B cell (primary cell): Measurements from ENCODE around the gene CSNK1A1. TPM values are rescaled to one million over a fixed set of nuclear protein-coding genes. Genes with fewer than 3 reads are reported as not detected.

Experiments used
- ATAC-seq: fragments of 200-7000 bp; cut with Tn5 transposase; one replicate; pipeline ENCODE4 v1.10.0; 2021; ENCODE audit warnings: low read depth, mild to moderate bottlenecking, moderate number of reproducible peaks, moderate library complexity
- CTCF ChIA-PET: fragments of 350-600 bp; sonication (Branson Sonifier 250); formaldehyde crosslinking; loops from one replicate; lab custom pipeline; 2021; ENCODE audit warnings: antibody characterized with exemption, inconsistent platforms; lab: Charles Lee
- POLR2A ChIA-PET: fragments of 350-600 bp; sonication (Branson Sonifier 250); formaldehyde crosslinking; loops from one replicate; lab custom pipeline; 2021; ENCODE audit warnings: antibody characterized with exemption; lab: Charles Lee
- DNase-seq: peaks from one replicate; pipeline ENCODE4 v3.0.0; 2013
- H2AFZ ChIP-seq: 2 replicates; pipeline ENCODE4 v1.6.1; 2012; ENCODE audit warnings: mild to moderate bottlenecking, low read depth, low read length; ENCODE audit not compliant: insufficient read depth, poor library complexity, severe bottlenecking
- H3K27ac ChIP-seq, 2 donors: 1 replicate in 1 of 2; 2 replicates in 1 of 2; pipeline ENCODE4 v1.5.1; 2012 to 2013; ENCODE audit warnings: low read length in 2 of 2, mild to moderate bottlenecking in 2 of 2, moderate library complexity in 1 of 2
- H3K27me3 ChIP-seq, 4 experiments: fragments of 200-600 bp in 1 of 4; sonication (generic) in 1 of 4; replicated peaks in 1 of 4; 1 replicate in 2 of 4; 2 replicates in 2 of 4; pipeline versions ENCODE4 v1.6.1 to v1.7.0; 2013 to 2016; ENCODE audit warnings: low read length in 3 of 4, mild to moderate bottlenecking in 2 of 4, mixed read lengths in 1 of 4, moderate library complexity in 1 of 4; ENCODE audit not compliant: insufficient read depth in 4 of 4, control insufficient read depth in 3 of 4; ENCODE audit errors: control extremely low read depth in 1 of 4
- H3K36me3 ChIP-seq, 2 experiments: replicated peaks in 1 of 2; 1 replicate in 1 of 2; 2 replicates in 1 of 2; pipeline versions ENCODE4 v1.6.1 to v1.7.1; 2013; ENCODE audit warnings: low read length in 1 of 2; ENCODE audit not compliant: insufficient read depth in 2 of 2, control insufficient read depth in 1 of 2; ENCODE audit errors: control extremely low read depth in 1 of 2, extremely low read depth in 1 of 2
- H3K4me1 ChIP-seq, 2 donors: fragments of 200-600 bp in 1 of 2; sonication (generic) in 1 of 2; 1 replicate in 1 of 2; 2 replicates in 1 of 2; pipeline versions ENCODE4 v1.5.1 to v1.6.1; 2013 to 2017; ENCODE audit warnings: low read length in 2 of 2; ENCODE audit not compliant: control insufficient read depth in 2 of 2, insufficient read depth in 2 of 2
- H3K4me2 ChIP-seq: replicated peaks from 2 replicates; pipeline ENCODE3; 2012; ENCODE audit warnings: mild to moderate bottlenecking, low read depth, low read length; ENCODE audit not compliant: poor library complexity, severe bottlenecking
- H3K4me3 ChIP-seq, 5 experiments: fragments of 200-600 bp in 1 of 5; sonication (generic) in 1 of 5; 1 replicate in 3 of 5; 2 replicates in 2 of 5; pipeline versions ENCODE4 v1.5.1 to v1.7.0; 2011 to 2016; ENCODE audit warnings: low read length in 4 of 5, mild to moderate bottlenecking in 4 of 5, low read depth in 2 of 5, control low read depth in 1 of 5, moderate library complexity in 1 of 5; ENCODE audit not compliant: insufficient read depth in 1 of 5; ENCODE audit errors: control extremely low read depth in 1 of 5, extremely low read depth in 1 of 5
- H3K79me2 ChIP-seq: fragments of 200-600 bp; sonication (generic); one replicate; pipeline ENCODE4 v1.6.0; 2016; ENCODE audit warnings: low read length; ENCODE audit not compliant: control insufficient read depth, insufficient read depth
- H3K9ac ChIP-seq: fragments of 200-600 bp; sonication (generic); 2 replicates; pipeline ENCODE4 v1.6.1; 2017; ENCODE audit warnings: mild to moderate bottlenecking, low read length, moderate library complexity
- H3K9me3 ChIP-seq, 3 donors: one replicate each; pipeline versions ENCODE4 v1.6.1 to v1.7.1; 2013; ENCODE audit warnings: low read length in 2 of 3; ENCODE audit not compliant: control insufficient read depth in 2 of 3, insufficient read depth in 1 of 3; ENCODE audit errors: control extremely low read depth in 1 of 3
- H4K20me1 ChIP-seq: 2 replicates; pipeline ENCODE4 v1.6.0; 2012; ENCODE audit warnings: mild to moderate bottlenecking, low read length; ENCODE audit not compliant: insufficient read depth, control insufficient read depth, poor library complexity, severe bottlenecking
- H3K27ac Mint-ChIP-seq: one replicate; pipeline ENCODE4 v1.8.0; 2021; ENCODE audit warnings: mixed read lengths
- H3K27me3 Mint-ChIP-seq: one replicate; pipeline ENCODE4 v1.8.0; 2021; ENCODE audit warnings: mixed read lengths
- H3K4me1 Mint-ChIP-seq: one replicate; pipeline ENCODE4 v1.8.0; 2021; ENCODE audit warnings: mixed read lengths
- H3K4me3 Mint-ChIP-seq: one replicate; pipeline ENCODE4 v1.8.0; 2021; ENCODE audit warnings: mixed read lengths
- H3K9me3 Mint-ChIP-seq: one replicate; pipeline ENCODE4 v1.8.0; 2022; ENCODE audit warnings: mixed read lengths; ENCODE audit not compliant: insufficient read depth
- EZH2 ChIP-seq: IDR thresholded peaks from 2 replicates; pipeline ENCODE4 v1.6.1; 2012; ENCODE audit warnings: borderline replicate concordance, low read depth, mild to moderate bottlenecking, moderate library complexity, low read length; ENCODE audit not compliant: insufficient read depth, poor library complexity, severe bottlenecking
- WGBS: methylation state at CpG from one replicate; pipeline ENCODE4 v1.1.5; 2013; ENCODE audit warnings: missing lambda C conversion rate; ENCODE audit not compliant: insufficient coverage; 5-methylcytosine and 5-hydroxymethylcytosine counted together
- intact Hi-C: fragments of 100-400 bp; cut with micrococcal nuclease; formaldehyde crosslinking; loops from one replicate; pipeline ENCODE4 v1.10.0; 2022
- polyA plus RNA-seq: library from polyadenylated mRNA; depleted of rRNA; stranded (reverse); fragments of >200 nt; gene quantifications from 2 replicates; pipeline ENCODE4 v1.2.3, GENCODE V29; 2012
- total RNA-seq, 2 donors: library from RNA; stranded (reverse); fragments of 120-200 nt in 1 of 2; gene quantifications; 1 replicate in 1 of 2; 2 replicates in 1 of 2; pipeline versions ENCODE4 v1.2.3 to v1.2.4, GENCODE V29; 2013 to 2022
- TF ChIP-seq, protein P1 (sequence below): fragments of 200-600 bp; IDR thresholded peaks from one replicate; pipeline ENCODE4 v1.8.0; 2022; ENCODE audit warnings: antibody characterized with exemption, mild to moderate bottlenecking

The CSNK1A1 gene
- total and polyA plus RNA-seq, 2 donors (not counting 1 experiment from before 2014, with no cell fraction given): 45.9 to 168 TPM

DNA sequence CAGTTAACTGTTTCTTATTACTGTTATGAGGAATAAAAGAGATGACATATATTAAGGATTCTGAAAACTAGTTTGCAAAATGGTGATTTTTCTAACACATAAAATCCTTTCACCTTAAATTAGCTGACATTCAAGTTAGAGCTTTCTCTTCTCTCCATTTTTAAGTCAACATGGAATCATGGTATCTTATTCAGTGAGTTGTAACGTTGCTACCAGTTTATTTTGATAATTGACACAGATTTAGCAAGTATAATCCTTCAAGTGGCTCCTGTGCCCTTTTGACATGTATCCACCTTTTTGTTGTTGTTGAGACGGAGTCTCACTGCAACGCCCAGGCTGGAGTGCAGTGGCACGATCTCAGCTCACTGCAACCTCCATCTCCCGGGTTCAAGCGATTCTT is 58.5 kb downstream of the CSNK1A1 start:
- no peak overlapping the region for H3K4me3 ChIP-seq
- Mint-ChIP-seq H3K9me3 (no peaks in the 10 kb centered on the region), H3K27me3 (no peaks in the 10 kb centered on the region), H3K4me1 (peaks cover 2% of the 10 kb centered on the region), H3K4me3 (no peak overlapping the region), H3K27ac (no peak overlapping the region)
- peaks cover 0 to 20% of the 10 kb centered on the region in 2 experiments for H3K36me3 ChIP-seq
- TF ChIP-seq, protein P1, sequence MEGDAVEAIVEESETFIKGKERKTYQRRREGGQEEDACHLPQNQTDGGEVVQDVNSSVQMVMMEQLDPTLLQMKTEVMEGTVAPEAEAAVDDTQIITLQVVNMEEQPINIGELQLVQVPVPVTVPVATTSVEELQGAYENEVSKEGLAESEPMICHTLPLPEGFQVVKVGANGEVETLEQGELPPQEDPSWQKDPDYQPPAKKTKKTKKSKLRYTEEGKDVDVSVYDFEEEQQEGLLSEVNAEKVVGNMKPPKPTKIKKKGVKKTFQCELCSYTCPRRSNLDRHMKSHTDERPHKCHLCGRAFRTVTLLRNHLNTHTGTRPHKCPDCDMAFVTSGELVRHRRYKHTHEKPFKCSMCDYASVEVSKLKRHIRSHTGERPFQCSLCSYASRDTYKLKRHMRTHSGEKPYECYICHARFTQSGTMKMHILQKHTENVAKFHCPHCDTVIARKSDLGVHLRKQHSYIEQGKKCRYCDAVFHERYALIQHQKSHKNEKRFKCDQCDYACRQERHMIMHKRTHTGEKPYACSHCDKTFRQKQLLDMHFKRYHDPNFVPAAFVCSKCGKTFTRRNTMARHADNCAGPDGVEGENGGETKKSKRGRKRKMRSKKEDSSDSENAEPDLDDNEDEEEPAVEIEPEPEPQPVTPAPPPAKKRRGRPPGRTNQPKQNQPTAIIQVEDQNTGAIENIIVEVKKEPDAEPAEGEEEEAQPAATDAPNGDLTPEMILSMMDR: no peak
- TF ChIP-seq EZH2: no peak
- ChIA-PET CTCF (no interaction called here), POLR2A (no interaction called here)
- 100% methylated on average over 5 of the region's 6 CpGs for WGBS
- no peak for ATAC-seq
- H2AFZ ChIP-seq: no peak overlapping the region
- H3K4me2 ChIP-seq: no peak overlapping the region
- no peak overlapping the region for H3K27ac ChIP-seq
- no peaks in the 10 kb centered on the region for H3K27me3 ChIP-seq
- intact Hi-C loops: loop anchor here (10.0 kb wide), 1 partner anchor 52 kb away; no protein-coding TSS in a partner anchor
- no peaks in the 10 kb centered on the region for H4K20me1 ChIP-seq
- no peaks in the 10 kb centered on the region for H3K9me3 ChIP-seq
- no peaks in the 10 kb centered on the region for H3K4me1 ChIP-seq
- no peak overlapping the region for H3K9ac ChIP-seq
- DNase-seq: no peak
- no peaks in the 10 kb centered on the region for H3K79me2 ChIP-seq

DNA sequence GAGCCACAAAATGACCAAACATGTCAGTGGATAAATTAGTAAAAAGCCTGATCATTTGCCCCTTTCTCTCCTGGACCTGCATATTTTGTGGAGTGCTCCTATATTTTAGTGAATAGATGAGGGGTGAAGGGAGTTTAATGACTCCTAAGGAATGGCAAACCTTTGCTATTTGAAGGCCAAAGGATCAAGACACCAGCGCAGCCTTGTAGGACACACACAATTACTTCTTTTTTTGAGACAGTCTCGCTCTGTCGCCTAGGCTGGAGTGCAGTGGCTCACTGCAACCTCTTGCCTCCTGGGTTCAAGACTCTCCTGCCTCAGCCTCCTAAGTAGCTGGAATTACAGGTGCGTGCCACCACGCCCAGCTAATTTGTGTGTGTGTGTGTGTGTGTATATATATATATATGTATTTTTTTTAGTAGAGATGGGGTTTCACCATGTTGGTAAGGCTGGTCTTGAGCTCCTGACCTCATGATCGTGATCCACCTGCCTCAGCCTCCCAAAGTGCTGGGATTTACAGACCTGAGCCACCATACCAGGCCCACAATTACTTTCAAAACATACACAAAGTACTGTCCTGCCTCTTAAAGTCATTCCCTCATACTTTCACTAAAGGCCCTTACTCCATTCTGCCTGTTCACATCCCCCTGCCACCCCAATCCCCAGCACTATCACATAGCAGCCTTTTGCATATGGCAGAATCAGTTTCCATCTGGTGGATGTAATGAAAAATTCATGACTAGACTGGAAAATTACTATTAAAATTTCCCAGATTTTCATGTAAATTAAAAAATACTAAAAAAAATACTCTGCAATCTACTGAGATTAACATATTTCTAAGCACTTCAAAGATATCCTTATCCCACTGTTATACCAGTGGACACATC is 60.4 kb downstream of the CSNK1A1 start:
- no peaks in the 10 kb centered on the region for H3K4me1 ChIP-seq
- H3K9ac ChIP-seq: no peak overlapping the region
- no peaks in the 10 kb centered on the region for H4K20me1 ChIP-seq
- H3K4me3 Mint-ChIP-seq: no peak overlapping the region
- no peak for DNase-seq
- H3K4me1 Mint-ChIP-seq: peaks cover 2% of the 10 kb centered on the region
- no peaks in the 10 kb centered on the region for H3K79me2 ChIP-seq
- no peak overlapping the region for H3K4me3 ChIP-seq
- H3K36me3 ChIP-seq: peaks cover 0 to 14% of the 10 kb centered on the region in 2 experiments
- ChIA-PET POLR2A (interaction anchor here (0.7 kb wide), 1 partner anchor 383 kb away, joined by 5 read pairs; no protein-coding TSS in a partner anchor), CTCF (interaction anchor here (0.7 kb wide), 1 partner anchor 154 kb away, joined by 3 read pairs; no protein-coding TSS in a partner anchor)
- no peak overlapping the region for H3K27ac ChIP-seq
- no peaks in the 10 kb centered on the region for H3K9me3 Mint-ChIP-seq
- no peaks in the 10 kb centered on the region for H3K9me3 ChIP-seq
- H3K27me3 ChIP-seq: no peaks in the 10 kb centered on the region
- no peak for ATAC-seq
- H3K27me3 Mint-ChIP-seq: no peaks in the 10 kb centered on the region
- intact Hi-C loops: loop anchor here (10.0 kb wide), 1 partner anchor 54 kb away; no protein-coding TSS in a partner anchor
- 71% methylated on average over 1 of the region's 6 CpGs for WGBS
- no peak overlapping the region for H3K4me2 ChIP-seq
- H3K27ac Mint-ChIP-seq: no peak overlapping the region
- no peak for TF ChIP-seq EZH2
- TF ChIP-seq, protein P1: no peak
- no peak overlapping the region for H2AFZ ChIP-seq
